H4 (cell line): ENCODE results near the gene SCCPDH. TPM values are rescaled to one million over a fixed set of nuclear protein-coding genes. Genes with fewer than 3 reads are reported as not detected.
"Not testable (repeated sequence)": the region's sequence is repeated elsewhere in the genome, so short reads cannot be mapped to it uniquely, and the experiment has no call there.

Experiments used
- DNase-seq: peaks from one replicate; pipeline ENCODE4 v3.0.0-alpha.2; 2015; ENCODE audit warnings: low spot score
- total RNA-seq: library from RNA; depleted of rRNA; stranded (reverse); fragments of >200 nt; shearing (Covaris generic); gene quantifications from 2 replicates; pipeline ENCODE4 v1.2.3, GENCODE V29; 2014; rRNA removed

The SCCPDH gene
- total RNA-seq, 1 experiment from 2014 or later: 36.1 TPM

- no peak for DNase-seq
Observed at GRCh38 chr1:246800756-246801155, 76.5 kb downstream of the SCCPDH start.

GRCh38 chr1:246801241-246802020 is 77.2 kb downstream of the SCCPDH start:
- DNase-seq: no peak

DNA sequence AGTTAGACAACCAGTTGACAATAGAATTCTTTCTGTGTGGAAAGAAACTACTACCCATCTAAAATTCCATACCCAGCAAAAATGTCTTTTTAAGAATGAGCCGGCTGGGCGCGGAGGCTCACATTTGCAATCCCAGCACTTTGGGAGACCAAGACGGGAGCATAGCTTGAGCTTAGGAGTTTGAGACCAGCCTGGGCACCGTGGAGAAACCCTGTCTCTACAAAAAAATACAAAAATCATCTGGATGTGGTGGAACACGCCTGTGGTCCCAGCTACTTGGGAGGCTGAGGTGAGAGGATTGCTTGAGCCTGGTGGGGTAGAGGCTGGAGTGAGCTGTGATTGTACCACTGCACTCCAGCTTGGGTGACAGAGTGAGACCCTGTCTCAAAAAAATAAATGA is 79.2 kb downstream of the SCCPDH start:
- no peak for DNase-seq

DNA sequence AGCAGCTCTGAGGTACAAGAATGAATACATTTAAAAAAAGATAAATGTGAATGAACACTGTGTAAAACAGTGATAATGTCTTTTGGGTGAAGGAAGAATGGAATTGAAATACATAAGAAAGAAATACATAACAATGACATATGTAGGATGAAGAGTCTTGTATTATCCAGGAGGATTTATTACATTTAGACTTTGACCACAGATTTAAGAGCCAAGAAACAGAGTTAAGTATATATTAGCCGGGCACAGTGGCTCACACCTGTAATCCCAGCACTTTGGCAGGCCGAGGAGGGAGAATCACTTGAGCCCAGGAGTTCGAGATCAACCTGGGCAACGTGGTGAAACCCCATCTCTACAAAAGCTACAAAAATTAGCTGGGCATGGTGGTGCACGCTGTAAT is 79.7 kb downstream of the SCCPDH start:
- no peak for DNase-seq

GRCh38 chr1:246805135-246805716 is 81.0 kb downstream of the SCCPDH start:
- peak; percentile 91 for DNase-seq

GRCh38 chr1:246809473-246809872 is 85.3 kb downstream of the SCCPDH start:
- DNase-seq: no peak

DNA sequence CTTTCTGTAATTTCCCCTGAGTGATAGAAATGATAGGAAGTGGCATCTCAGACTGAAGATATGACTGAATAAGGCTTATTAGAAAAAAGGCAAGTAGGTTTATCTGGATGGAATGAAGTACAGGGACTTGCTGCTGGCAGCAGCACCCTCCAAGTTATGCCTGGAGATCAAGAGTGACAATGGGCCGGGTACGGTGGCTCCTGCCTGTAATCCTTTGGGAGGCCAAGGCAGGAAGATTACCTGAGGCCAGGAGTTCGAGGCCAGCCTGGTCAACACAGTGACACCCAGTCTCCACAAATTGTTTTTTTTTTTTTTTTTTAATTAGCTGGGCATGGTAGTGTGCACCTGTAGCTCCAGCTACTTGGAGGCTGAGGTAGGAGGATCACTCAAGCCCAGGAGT is 87.8 kb downstream of the SCCPDH start:
- DNase-seq: no peak

- not testable (repeated sequence) for DNase-seq
Observed at GRCh38 chr1:246813325-246813724, 89.1 kb downstream of the SCCPDH start.

DNA sequence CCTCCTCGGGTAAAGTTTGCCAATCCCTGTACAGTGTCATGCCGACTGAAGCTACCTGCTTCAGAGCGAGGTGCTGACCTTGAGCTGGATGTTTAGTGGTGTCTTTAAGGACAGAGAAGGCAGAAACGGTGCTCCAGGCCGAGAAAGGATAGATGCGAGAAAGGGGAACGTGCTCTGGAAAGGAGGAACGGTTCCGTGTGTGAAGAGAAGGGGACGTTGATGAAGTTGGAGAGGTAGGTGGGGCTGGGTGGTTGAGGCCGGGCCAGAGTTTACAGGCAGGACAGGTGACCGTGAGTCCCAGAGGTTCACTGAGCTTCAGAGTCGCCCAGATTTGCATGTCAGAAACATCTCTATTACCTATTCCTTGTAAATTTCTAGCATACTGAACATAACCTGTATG is 90.7 kb downstream of the SCCPDH start:
- DNase-seq: no peak

GRCh38 chr1:246815693-246816270 is 91.6 kb downstream of the SCCPDH start:
- no peak for DNase-seq

Other genes starting within 250 kb of the SCCPDH start
- gene SMYD3, start 217.1 kb upstream of the SCCPDH start, total RNA-seq: 47.4 and 52.8 TPM in 2 replicates
- gene TFB2M, start 158.1 kb upstream of the SCCPDH start, total RNA-seq: 23.2 and 26.3 TPM in 2 replicates
- gene CNST, start 158.0 kb upstream of the SCCPDH start, total RNA-seq: 8.6 and 10.2 TPM in 2 replicates
- 18.1 and 21.4 TPM in 2 replicates for gene AHCTF1, start 207.5 kb downstream of the SCCPDH start, total RNA-seq